GM10248 (cell line): Measurements from ENCODE around the gene KCTD1.

Source experiments
- CTCF ChIA-PET: fragments of 300-600 bp; sonication (Branson Sonifier 250); formaldehyde crosslinking; extraction: SDS; loops from one replicate; lab custom pipeline; 2021; ENCODE audit warnings: antibody characterized with exemption; lab: Yijun Ruan, JAX
- POLR2A ChIA-PET: fragments of 350-650 bp; sonication (Branson Sonifier 250); formaldehyde crosslinking; extraction: SDS; loops from one replicate; lab custom pipeline; 2020; ENCODE audit warnings: antibody characterized with exemption; lab: Yijun Ruan, JAX
- DNase-seq: peaks from one replicate; pipeline ENCODE4 v3.0.0; 2012; ENCODE audit errors: extremely low spot score
- TF ChIP-seq, protein P1 (sequence below): IDR thresholded peaks from 2 replicates; pipeline ENCODE4 v1.5.1; 2012; ENCODE audit warnings: mild to moderate bottlenecking, low read depth; ENCODE audit errors: extremely low read depth, missing control alignments, control extremely low read depth

KCTD1 gene

GRCh38 chr18:26489881-26490280 is 58.5 kb downstream of the KCTD1 start:
- DNase-seq: no peak
- CTCF ChIA-PET: interaction anchor here (1.7 to 4.3 kb wide), 2 partner anchors 12 to 14 kb away, joined by 4 to 13 read pairs; no protein-coding TSS in a partner anchor

DNA sequence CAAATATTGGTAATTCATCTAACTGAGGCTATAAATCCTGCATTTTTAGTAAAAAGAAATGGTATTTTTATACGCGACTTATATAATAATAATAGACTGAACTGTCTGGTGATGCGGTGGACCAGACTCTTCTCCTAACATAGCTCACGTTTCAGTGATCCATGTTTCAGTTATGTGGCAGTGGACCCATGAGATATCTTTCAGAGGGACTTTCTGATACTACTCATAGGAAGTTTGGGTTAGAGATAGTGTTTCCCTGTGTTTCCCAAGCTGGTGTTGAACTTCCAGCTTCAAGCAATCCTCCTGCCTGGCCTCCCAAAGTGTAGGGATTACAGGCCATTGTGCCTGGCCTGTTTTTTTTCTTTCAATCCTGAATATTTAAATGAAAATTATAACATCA is 59.2 kb downstream of the KCTD1 start:
- POLR2A ChIA-PET: no interaction called here
- TF ChIP-seq, protein P1, sequence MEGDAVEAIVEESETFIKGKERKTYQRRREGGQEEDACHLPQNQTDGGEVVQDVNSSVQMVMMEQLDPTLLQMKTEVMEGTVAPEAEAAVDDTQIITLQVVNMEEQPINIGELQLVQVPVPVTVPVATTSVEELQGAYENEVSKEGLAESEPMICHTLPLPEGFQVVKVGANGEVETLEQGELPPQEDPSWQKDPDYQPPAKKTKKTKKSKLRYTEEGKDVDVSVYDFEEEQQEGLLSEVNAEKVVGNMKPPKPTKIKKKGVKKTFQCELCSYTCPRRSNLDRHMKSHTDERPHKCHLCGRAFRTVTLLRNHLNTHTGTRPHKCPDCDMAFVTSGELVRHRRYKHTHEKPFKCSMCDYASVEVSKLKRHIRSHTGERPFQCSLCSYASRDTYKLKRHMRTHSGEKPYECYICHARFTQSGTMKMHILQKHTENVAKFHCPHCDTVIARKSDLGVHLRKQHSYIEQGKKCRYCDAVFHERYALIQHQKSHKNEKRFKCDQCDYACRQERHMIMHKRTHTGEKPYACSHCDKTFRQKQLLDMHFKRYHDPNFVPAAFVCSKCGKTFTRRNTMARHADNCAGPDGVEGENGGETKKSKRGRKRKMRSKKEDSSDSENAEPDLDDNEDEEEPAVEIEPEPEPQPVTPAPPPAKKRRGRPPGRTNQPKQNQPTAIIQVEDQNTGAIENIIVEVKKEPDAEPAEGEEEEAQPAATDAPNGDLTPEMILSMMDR: no peak
- no peak for DNase-seq
- CTCF ChIA-PET: interaction anchor here (0.9 to 4.3 kb wide), 7 partner anchors 11 to 105 kb away, joined by 3 to 13 read pairs (median 4); no protein-coding TSS in a partner anchor

More at GRCh38 chr18:26489881-26490280, 58.5 kb downstream of the KCTD1 start:
- TF ChIP-seq, protein P1: no peak
- POLR2A ChIA-PET: no interaction called here

DNA sequence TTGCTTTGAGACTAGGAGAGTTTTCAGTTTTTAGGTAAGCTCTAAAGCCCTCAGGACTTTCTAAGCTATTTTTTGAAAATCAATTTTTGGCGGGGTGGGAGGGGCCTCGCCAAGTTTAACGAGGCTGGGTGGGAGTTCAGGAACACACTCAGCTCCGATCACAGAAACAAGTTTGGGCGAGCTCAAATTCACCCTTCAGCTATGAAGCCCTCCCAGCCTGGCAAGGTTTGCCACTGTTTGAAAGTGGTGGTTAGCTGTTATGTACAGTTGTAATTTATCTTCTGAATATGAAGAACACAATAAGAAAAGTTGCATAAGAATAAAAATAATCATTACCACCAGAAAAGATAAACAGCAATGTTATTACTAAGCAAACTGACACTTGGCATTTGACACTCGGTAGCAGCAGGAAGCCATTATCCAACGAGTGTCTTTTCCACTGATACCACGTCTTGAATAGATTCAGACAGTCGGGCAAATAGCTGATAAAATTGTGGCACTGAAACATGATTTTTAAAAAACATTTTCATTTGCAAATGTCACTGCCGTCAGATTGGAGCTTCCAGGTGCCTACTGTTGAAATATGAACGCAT is 59.8 kb downstream of the KCTD1 start:
- POLR2A ChIA-PET: no interaction called here
- CTCF ChIA-PET: interaction anchor here (0.9 to 4.3 kb wide), 8 partner anchors 8 to 105 kb away, joined by 3 to 16 read pairs (median 5); no protein-coding TSS in a partner anchor
- DNase-seq: no peak
- TF ChIP-seq, protein P1: no peak

DNA sequence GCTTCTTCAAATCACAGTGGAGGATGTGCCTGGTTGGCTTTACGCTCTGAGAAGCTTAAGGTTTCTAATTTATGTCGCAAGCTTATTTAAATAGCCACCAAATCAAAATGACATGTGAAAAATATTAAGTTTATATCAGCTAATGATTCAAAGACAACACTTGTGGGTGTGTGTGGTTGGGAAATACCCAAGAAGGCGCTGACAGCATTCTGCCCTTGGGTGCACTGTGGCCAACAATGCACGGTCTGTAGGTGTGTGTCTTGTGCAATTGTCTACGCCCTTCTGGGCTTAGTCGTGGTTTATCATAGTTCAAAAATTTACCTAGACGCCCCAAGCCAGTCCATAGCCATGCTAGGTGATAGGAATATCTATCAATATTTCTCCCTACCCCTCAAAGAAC is 60.9 kb downstream of the KCTD1 start:
- POLR2A ChIA-PET: no interaction called here
- TF ChIP-seq, protein P1: no peak
- peak; percentile 44 for DNase-seq
- CTCF ChIA-PET: interaction anchor here (1.1 to 4.3 kb wide), 7 partner anchors 9 to 590 kb away, joined by 3 to 16 read pairs (median 4); no protein-coding TSS in a partner anchor

DNA sequence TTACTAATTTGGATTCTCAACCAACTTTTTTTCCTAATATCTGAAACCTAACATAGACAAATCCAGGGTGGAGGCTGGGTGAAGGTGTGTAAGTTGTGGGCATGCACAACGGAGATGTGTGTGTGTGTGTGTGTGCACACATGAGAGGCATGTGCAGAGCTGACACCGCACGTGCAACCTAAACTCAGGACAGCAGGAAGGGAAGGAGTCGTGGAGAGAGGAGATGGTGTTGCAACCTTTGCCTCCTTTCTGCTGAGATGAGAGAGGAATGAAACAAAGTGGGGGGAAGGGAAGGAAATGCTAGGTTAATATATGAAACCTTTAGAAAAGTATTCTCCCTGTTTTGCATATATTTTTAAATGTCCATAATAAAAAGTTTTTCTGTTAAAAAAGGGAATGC is 64.7 kb downstream of the KCTD1 start:
- TF ChIP-seq, protein P1: no peak
- POLR2A ChIA-PET: no interaction called here
- CTCF ChIA-PET: interaction anchor here (1.1 to 1.8 kb wide), 3 partner anchors 8 to 15 kb away, joined by 3 to 10 read pairs (median 6); no protein-coding TSS in a partner anchor
- no peak for DNase-seq

DNA sequence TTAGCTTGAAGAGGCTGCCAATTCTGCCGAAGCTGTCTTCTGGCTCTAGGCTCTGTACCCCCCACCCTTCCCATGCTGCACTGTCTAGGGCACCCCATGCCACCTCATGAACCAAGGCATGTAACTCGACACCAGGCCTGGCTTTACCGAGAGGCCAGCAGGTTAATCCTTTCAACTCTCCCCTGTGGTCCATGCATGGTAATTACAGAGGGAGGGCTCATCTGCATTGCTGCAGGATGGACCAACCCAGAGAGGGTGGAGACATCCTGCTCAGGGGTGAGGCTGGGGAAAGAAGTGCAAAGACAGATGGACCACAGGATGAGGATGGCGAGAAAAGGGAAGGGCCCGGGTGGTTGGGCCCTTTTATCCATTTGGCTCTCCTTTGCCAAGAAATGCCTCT is 65.8 kb downstream of the KCTD1 start:
- no peak for DNase-seq
- TF ChIP-seq, protein P1: no peak
- CTCF ChIA-PET: interaction anchor here (1.0 to 1.8 kb wide), 3 partner anchors 12 to 99 kb away, joined by 3 to 10 read pairs (median 4); no protein-coding TSS in a partner anchor
- POLR2A ChIA-PET: no interaction called here
